Erythroblast (primary cell): ENCODE measurements around the gene SCFD2.
"Not testable (repeated sequence)": the region's sequence is repeated elsewhere in the genome, so short reads cannot be mapped to it uniquely, and the experiment has no call there.

Experiments
- GATA1 ChIP-seq: IDR thresholded peaks from 2 replicates; pipeline ENCODE4 v1.6.1; 2011; ENCODE audit warnings: low read depth, mild to moderate bottlenecking, control low read depth, low read length, moderate library complexity
- POLR2A ChIP-seq: IDR thresholded peaks from 2 replicates; pipeline ENCODE4 v1.6.1; 2011; ENCODE audit warnings: mild to moderate bottlenecking, low read length

GRCh38 chr4:53139256-53139655 is 226.6 kb downstream of the SCFD2 start:
- TF ChIP-seq POLR2A, GATA1: not testable (repeated sequence)
